Measurements from ENCODE around the gene FAM151A.

- no peak for TF ChIP-seq CTCF (IDR thresholded peaks at IDR 0.05)
- no peak for TF ChIP-seq POLR2A (IDR thresholded peaks at IDR 0.05)
- no peak for TF ChIP-seq POLR2AphosphoS5 (IDR thresholded peaks at IDR 0.05)
- TF ChIP-seq EP300 (IDR thresholded peaks at IDR 0.05), result no peak
Observed at GRCh38 chr1:54623216-54624007, at the start of gene FAM151A.
